HepG2 (cell line): ENCODE data around the gene LIPT1. TPM values are rescaled to one million over a fixed set of nuclear protein-coding genes. Genes with fewer than 3 reads are reported as not detected.
A peak's percentile ranks its signal among the peaks of the same experiment; 100 is the strongest.

Source experiments
- ATAC-seq: fragments of 200-7000 bp; cut with Tn5 transposase; 3 replicates; pipeline ENCODE4 v1.9.1; 2020; ENCODE audit warnings: mild to moderate bottlenecking, moderate library complexity
- BruUV-seq: library from RNA; stranded (reverse); fragments of 400-500 nt; replicated peaks from 2 replicates; lab custom pipeline; 2021; lab: Mats Ljungman, UMichigan
- CTCF ChIA-PET: fragments of 300-600 bp; formaldehyde crosslinking; extraction: SDS; loops from one replicate; lab custom pipeline; 2021; ENCODE audit warnings: low total read pairs, inconsistent platforms, low intra/inter-chr PET ratio; lab: Yijun Ruan, JAX
- POLR2A ChIA-PET: fragments of 350-600 bp; sonication (Branson Sonifier 250); formaldehyde crosslinking; loops from one replicate; lab custom pipeline; 2020; ENCODE audit warnings: antibody characterized with exemption, inconsistent platforms; lab: Yijun Ruan, JAX
- DNase-seq: peaks from one replicate; pipeline ENCODE4 v3.0.0-alpha.2; 2015; ENCODE audit warnings: low spot score
- FAIRE-seq: peaks from 3 replicates; lab custom pipeline; 2011; peaks lifted over from hg19 to GRCh38; lab: Jason Lieb, UNC
- H2AFZ ChIP-seq: one replicate; pipeline ENCODE4 v1.6.1; 2011; ENCODE audit warnings: low read length, inconsistent platforms
- H3K27ac ChIP-seq: fragments of 300-600 bp; 3 replicates; pipeline ENCODE4 v1.8.0; 2011; ENCODE audit warnings: mixed run types, mild to moderate bottlenecking, mixed read lengths, low read length, inconsistent platforms; ENCODE audit not compliant: insufficient read depth; ENCODE audit errors: extremely low read length
- H3K27me3 ChIP-seq, 2 experiments: fragments of 200-600 bp in 1 of 2; 2 replicates in 1 of 2; 3 replicates in 1 of 2; pipeline versions ENCODE4 v1.6.0 to v1.8.0; 2011; ENCODE audit warnings: low read length in 2 of 2, mild to moderate bottlenecking in 2 of 2, moderate library complexity in 2 of 2, inconsistent platforms in 1 of 2; ENCODE audit not compliant: insufficient read depth in 2 of 2, control insufficient read depth in 1 of 2
- H3K36me3 ChIP-seq, 2 experiments: fragments of 200-600 bp in 1 of 2; replicated peaks in 1 of 2; 2 replicates in 1 of 2; 3 replicates in 1 of 2; pipeline versions ENCODE4 v1.5.1 to v1.8.0; 2011; ENCODE audit warnings: low read length in 2 of 2, inconsistent platforms in 1 of 2; ENCODE audit not compliant: insufficient read depth in 2 of 2, control insufficient read depth in 1 of 2
- H3K4me1 ChIP-seq: 2 replicates; pipeline ENCODE4 v1.5.1; 2012; ENCODE audit warnings: low read length, inconsistent platforms; ENCODE audit not compliant: insufficient read depth
- H3K4me2 ChIP-seq: 2 replicates; pipeline ENCODE4 v1.6.0; 2011; ENCODE audit warnings: low read depth, low read length, inconsistent platforms
- H3K4me3 ChIP-seq, 3 experiments: fragments of 200-600 bp in 1 of 3; sonication (generic), shearing (Covaris generic) in 1 of 3; replicated peaks in 1 of 3; 2 replicates each; pipeline ENCODE4 v1.5.1; 2011 to 2016; ENCODE audit warnings: low read length in 3 of 3, inconsistent platforms in 2 of 3, low read depth in 2 of 3, mild to moderate bottlenecking in 2 of 3, control low read depth in 1 of 3, mixed read lengths in 1 of 3; ENCODE audit not compliant: insufficient read depth in 1 of 3
- H3K79me2 ChIP-seq: one replicate; pipeline ENCODE4 v1.6.1; 2011; ENCODE audit warnings: low read length, inconsistent platforms; ENCODE audit not compliant: insufficient read depth
- H3K9ac ChIP-seq: 2 replicates; pipeline ENCODE4 v1.6.0; 2011; ENCODE audit warnings: mild to moderate bottlenecking, low read depth, low read length, inconsistent platforms; ENCODE audit not compliant: insufficient read depth
- H3K9me3 ChIP-seq: 2 replicates; pipeline ENCODE4 v1.5.1; 2012; ENCODE audit warnings: mild to moderate bottlenecking, low read length
- H4K20me1 ChIP-seq: 2 replicates; pipeline ENCODE4 v1.6.0; 2011; ENCODE audit warnings: inconsistent platforms, mild to moderate bottlenecking, low read length, moderate library complexity; ENCODE audit not compliant: insufficient read depth
- HES4 ChIP-seq: sonication (generic); formaldehyde crosslinking; IDR thresholded peaks from 2 replicates; pipeline ENCODE4 v1.9.0; 2021; ENCODE audit warnings: mild to moderate bottlenecking, missing genetic modification reagents, borderline replicate concordance
- PITX1 ChIP-seq: sonication (generic); formaldehyde crosslinking; IDR thresholded peaks from 2 replicates; pipeline ENCODE4 v1.5.1; 2020; ENCODE audit warnings: mild to moderate bottlenecking, missing genetic modification reagents
- PTBP1 ChIP-seq: fragments of 200-400 bp; formaldehyde crosslinking; IDR thresholded peaks from 2 replicates; pipeline ENCODE4 v1.6.1; 2018; ENCODE audit warnings: low read length, low read depth; ENCODE audit not compliant: poor library complexity, severe bottlenecking
- SKI ChIP-seq: fragments of 450-650 bp; IDR thresholded peaks from one replicate; pipeline ENCODE4 v1.6.1; 2018; ENCODE audit warnings: mild to moderate bottlenecking; ENCODE audit not compliant: partially characterized antibody
- SMARCC2 ChIP-seq: fragments of 450-650 bp; IDR thresholded peaks from 2 replicates; pipeline ENCODE4 v1.6.1; 2017; ENCODE audit warnings: antibody characterized with exemption, mild to moderate bottlenecking
- SMARCE1 ChIP-seq: fragments of 450-650 bp; IDR thresholded peaks from 2 replicates; pipeline ENCODE4 v1.6.1; 2017; ENCODE audit warnings: borderline replicate concordance
- YY1 ChIP-seq: IDR thresholded peaks from 2 replicates; pipeline ENCODE4 v1.6.1; 2011; ENCODE audit warnings: low read length, low read depth, moderate library complexity, mild to moderate bottlenecking; ENCODE audit not compliant: insufficient read depth, insufficient replicate concordance
- ZFP1 ChIP-seq: IDR thresholded peaks from 2 replicates; pipeline ENCODE4 v1.6.1; 2016
- ZFP41 ChIP-seq: sonication (generic); formaldehyde crosslinking; IDR thresholded peaks from 2 replicates; pipeline ENCODE4 v1.4.0; 2020; ENCODE audit warnings: mild to moderate bottlenecking, missing genetic modification reagents, borderline replicate concordance
- ZFX ChIP-seq: sonication (generic); formaldehyde crosslinking; IDR thresholded peaks from 2 replicates; pipeline ENCODE4 v1.4.0; 2020; ENCODE audit warnings: mild to moderate bottlenecking, low read depth, missing genetic modification reagents, moderate library complexity
- ZMYM4 ChIP-seq: sonication (generic); formaldehyde crosslinking; IDR thresholded peaks from 2 replicates; pipeline ENCODE4 v1.8.1; 2023; ENCODE audit warnings: mild to moderate bottlenecking, missing genetic modification reagents
- ZNF224 ChIP-seq: sonication (generic); formaldehyde crosslinking; IDR thresholded peaks from 2 replicates; pipeline ENCODE4 v1.5.0; 2020; ENCODE audit warnings: mild to moderate bottlenecking, missing genetic modification reagents
- ZNF33A ChIP-seq: sonication (generic); formaldehyde crosslinking; IDR thresholded peaks from 2 replicates; pipeline ENCODE4 v1.5.1; 2020; ENCODE audit warnings: missing genetic modification reagents, mild to moderate bottlenecking, moderate library complexity, borderline replicate concordance
- ZNF446 ChIP-seq: sonication (generic); formaldehyde crosslinking; IDR thresholded peaks from 2 replicates; pipeline ENCODE4 v1.5.0; 2020; ENCODE audit warnings: mild to moderate bottlenecking, missing genetic modification reagents
- WGBS: methylation state at CpG from one replicate; pipeline ENCODE4 v1.1.6; 2017; ENCODE audit warnings: low lambda C conversion rate; 5-methylcytosine and 5-hydroxymethylcytosine counted together
- in situ Hi-C: cut with HindIII; loops from 2 replicates; pipeline ENCODE4 v1.10.0; 2017; ENCODE audit warnings: low pct_unique_long_range_greater_than_20kb; ENCODE audit not compliant: extremely low pct_ligation_motif_present
- intact Hi-C: fragments of 100-400 bp; cut with micrococcal nuclease; formaldehyde crosslinking; loops from one replicate; pipeline ENCODE4 v1.10.0; 2022; ENCODE audit not compliant: unreplicated experiment
- polyA plus RNA-seq, 8 experiments: library from polyadenylated mRNA; depleted of rRNA in 3 of 8; stranded (reverse) in 7 of 8; unstranded in 1 of 8; fragments of >200 nt; fragmentation: Illumina TruSeq in 4 of 8; extraction: Trizol in 4 of 8; gene quantifications; 2 replicates each; pipeline versions ENCODE4 v1.2.1 to v1.2.3, GENCODE V29; 2011 to 2016; ENCODE audit warnings: low read depth in 4 of 8, missing spikeins in 1 of 8, mixed read lengths in 1 of 8; ENCODE audit not compliant: insufficient read depth in 1 of 8
- total RNA-seq, 5 experiments: library from RNA; depleted of rRNA; stranded (reverse); fragments of >200 nt; fragmentation: Illumina TruSeq; extraction: Trizol; gene quantifications; 2 replicates each; pipeline ENCODE4 v1.2.3, GENCODE V29; 2016; ENCODE audit warnings: low read depth in 1 of 5
- TF ChIP-seq, protein P1 (sequence below): sonication (generic); formaldehyde crosslinking; IDR thresholded peaks from 2 replicates; pipeline ENCODE4 v1.9.0; 2021; ENCODE audit warnings: missing genetic modification reagents, borderline replicate concordance
- TF ChIP-seq, protein P2 (sequence below): sonication (generic); formaldehyde crosslinking; IDR thresholded peaks from 2 replicates; pipeline ENCODE4 v1.8.0; 2022; ENCODE audit warnings: missing genetic modification reagents, mild to moderate bottlenecking, borderline replicate concordance
- TF ChIP-seq, protein P3 (sequence below), 2 experiments: fragments of 450-650 bp in 1 of 2; sonication (generic) in 1 of 2; formaldehyde crosslinking; IDR thresholded peaks; 2 replicates each; pipeline versions ENCODE4 v1.5.0 to v1.8.0; 2020 to 2022; ENCODE audit warnings: mild to moderate bottlenecking in 1 of 2, missing genetic modification reagents in 1 of 2

The LIPT1 gene
- total and polyA plus RNA-seq, 2 of the 13 experiments (the other 11 are each of a cell fraction or from before 2014, with no cell fraction given) = 8.0 to 9.6 TPM

DNA sequence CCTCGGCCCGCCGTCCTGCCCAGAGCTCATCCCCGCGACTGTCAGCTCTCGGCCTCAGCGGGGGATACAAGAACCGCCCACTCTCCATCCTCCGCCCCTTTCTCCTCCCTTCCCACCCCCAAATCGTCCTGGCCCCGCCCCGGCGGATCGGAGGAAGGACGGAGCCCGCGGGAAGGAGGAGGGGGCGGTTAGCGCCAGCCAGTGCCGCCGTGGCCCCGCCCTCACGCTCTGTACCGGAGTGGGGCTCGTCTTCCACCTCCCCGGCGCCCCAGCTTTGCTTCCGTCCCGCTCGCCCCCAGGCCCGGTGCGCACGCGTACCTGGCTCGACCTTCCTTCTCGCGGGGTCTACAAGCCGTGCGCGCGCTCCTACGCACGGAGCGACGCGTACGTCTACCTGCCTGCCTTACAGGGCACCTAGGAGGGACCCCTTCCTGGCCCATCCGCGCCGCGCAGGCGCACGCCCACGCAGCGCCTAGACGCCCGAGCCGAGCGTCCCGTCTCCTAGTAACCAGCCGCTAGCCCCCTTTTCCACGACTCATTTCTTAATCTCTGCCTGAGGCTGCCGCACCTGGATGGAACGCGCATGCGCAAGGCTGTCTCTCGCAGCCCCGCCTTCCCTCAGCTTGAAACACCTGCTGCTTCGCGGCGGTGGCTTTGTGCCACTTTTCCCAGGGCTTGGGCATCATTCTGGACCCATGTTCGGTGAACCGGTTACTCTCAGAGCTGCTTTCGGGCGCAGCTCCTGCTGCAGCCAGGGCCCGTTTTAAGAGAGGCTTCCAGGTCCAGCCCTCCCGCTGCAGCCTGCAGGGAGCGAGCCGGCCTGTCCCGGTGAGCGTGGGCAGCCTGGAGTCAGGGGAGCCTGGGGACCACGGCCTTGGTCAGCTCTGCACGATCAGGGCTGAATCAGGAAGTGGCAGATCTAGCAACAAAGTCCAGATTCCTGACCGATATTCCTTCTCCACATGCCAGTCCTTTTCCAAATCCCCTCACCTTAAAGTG lies 13.4 kb upstream of the LIPT1 start, which contains the start of gene C2orf15:
Gene C2orf15, plus strand, starts transcription at position 598 of the 999 bp plus-strand sequence. CDS start 8,852 bp downstream, outside the sequence.
- in situ Hi-C loops (no loop called here), intact Hi-C loops (loop anchor here (1.0 to 5.0 kb wide), 4 partner anchors 13 to 351 kb away; partner anchors contain the start of genes EIF5B, LIPT1, REV1 and TSGA10)
- Histone ChIP-seq H3K36me3 (no peaks in the 10 kb centered on the region), H3K4me2 (peak within 1 kb of the TSS; percentile 95), H3K9me3 (no peaks in the 10 kb centered on the region), H4K20me1 (no peaks in the 10 kb centered on the region), H3K27me3 (no peaks in the 10 kb centered on the region), H3K9ac (peak within 1 kb of the TSS; percentile 76), H3K79me2 (peaks cover 9% of the 10 kb centered on the region), H3K27ac (peak within 1 kb of the TSS; percentile 74), H3K4me3 (peak within 1 kb of the TSS; percentile 75 to 92 (median 85)), H2AFZ (peak within 1 kb of the TSS; percentile 89), H3K4me1 (peaks cover 28% of the 10 kb centered on the region)
- ChIA-PET POLR2A (interaction anchor here (0.8 to 3.0 kb wide), 16 partner anchors 13 to 1477 kb away, joined by 3 to 140 read pairs (median 4); partner anchors contain the start of genes COA5, EIF5B, LIPT1 and MGAT4A), CTCF (no interaction called here)
- BruUV-seq = no TSS peak
- peak; percentile 94 for DNase-seq
- no peak for FAIRE-seq
- 3% methylated on average over 62 of the region's 84 CpGs for WGBS
- ATAC-seq = peak; percentile 93
- TF ChIP-seq ZNF224 = 0 out of 2 replicates have a peak, but pooled peaks have one; percentile 58
- TF ChIP-seq ZFP41 = peak; percentile 75; the same call in 1 of the 2 replicates
- TF ChIP-seq YY1 = peak; percentile 59
- TF ChIP-seq, protein P1, sequence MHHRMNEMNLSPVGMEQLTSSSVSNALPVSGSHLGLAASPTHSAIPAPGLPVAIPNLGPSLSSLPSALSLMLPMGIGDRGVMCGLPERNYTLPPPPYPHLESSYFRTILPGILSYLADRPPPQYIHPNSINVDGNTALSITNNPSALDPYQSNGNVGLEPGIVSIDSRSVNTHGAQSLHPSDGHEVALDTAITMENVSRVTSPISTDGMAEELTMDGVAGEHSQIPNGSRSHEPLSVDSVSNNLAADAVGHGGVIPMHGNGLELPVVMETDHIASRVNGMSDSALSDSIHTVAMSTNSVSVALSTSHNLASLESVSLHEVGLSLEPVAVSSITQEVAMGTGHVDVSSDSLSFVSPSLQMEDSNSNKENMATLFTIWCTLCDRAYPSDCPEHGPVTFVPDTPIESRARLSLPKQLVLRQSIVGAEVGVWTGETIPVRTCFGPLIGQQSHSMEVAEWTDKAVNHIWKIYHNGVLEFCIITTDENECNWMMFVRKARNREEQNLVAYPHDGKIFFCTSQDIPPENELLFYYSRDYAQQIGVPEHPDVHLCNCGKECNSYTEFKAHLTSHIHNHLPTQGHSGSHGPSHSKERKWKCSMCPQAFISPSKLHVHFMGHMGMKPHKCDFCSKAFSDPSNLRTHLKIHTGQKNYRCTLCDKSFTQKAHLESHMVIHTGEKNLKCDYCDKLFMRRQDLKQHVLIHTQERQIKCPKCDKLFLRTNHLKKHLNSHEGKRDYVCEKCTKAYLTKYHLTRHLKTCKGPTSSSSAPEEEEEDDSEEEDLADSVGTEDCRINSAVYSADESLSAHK = no peak
- TF ChIP-seq ZFX = peak; percentile 87
- TF ChIP-seq PTBP1 = peak; percentile 52
- peak; percentile 41; the same call in 1 of the 2 replicates for TF ChIP-seq ZFP1 (CRISPR knock-in tag)
- no peak for TF ChIP-seq SKI
- TF ChIP-seq, protein P2, sequence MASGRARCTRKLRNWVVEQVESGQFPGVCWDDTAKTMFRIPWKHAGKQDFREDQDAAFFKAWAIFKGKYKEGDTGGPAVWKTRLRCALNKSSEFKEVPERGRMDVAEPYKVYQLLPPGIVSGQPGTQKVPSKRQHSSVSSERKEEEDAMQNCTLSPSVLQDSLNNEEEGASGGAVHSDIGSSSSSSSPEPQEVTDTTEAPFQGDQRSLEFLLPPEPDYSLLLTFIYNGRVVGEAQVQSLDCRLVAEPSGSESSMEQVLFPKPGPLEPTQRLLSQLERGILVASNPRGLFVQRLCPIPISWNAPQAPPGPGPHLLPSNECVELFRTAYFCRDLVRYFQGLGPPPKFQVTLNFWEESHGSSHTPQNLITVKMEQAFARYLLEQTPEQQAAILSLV (CRISPR knock-in tag) = peak; percentile 89
- peak; percentile 94 for TF ChIP-seq ZMYM4
- TF ChIP-seq SMARCC2 = no peak
- no peak for TF ChIP-seq HES4 (CRISPR knock-in tag)
- TF ChIP-seq ZNF446 (CRISPR knock-in tag) = 0 out of 2 replicates have a peak, but pooled peaks have one; percentile 45
- TF ChIP-seq ZNF33A (CRISPR knock-in tag) = no peak
- peak; percentile 87 for TF ChIP-seq PITX1
- TF ChIP-seq SMARCE1 = no peak
- TF ChIP-seq, protein P3, sequence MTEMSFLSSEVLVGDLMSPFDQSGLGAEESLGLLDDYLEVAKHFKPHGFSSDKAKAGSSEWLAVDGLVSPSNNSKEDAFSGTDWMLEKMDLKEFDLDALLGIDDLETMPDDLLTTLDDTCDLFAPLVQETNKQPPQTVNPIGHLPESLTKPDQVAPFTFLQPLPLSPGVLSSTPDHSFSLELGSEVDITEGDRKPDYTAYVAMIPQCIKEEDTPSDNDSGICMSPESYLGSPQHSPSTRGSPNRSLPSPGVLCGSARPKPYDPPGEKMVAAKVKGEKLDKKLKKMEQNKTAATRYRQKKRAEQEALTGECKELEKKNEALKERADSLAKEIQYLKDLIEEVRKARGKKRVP (CRISPR knock-in tag; IDR thresholded peaks at IDR 0.05) = peak in 1 of 2 experiments; percentile 52; a peak in 2 of 4 replicates
